Measurements from ENCODE around the gene RNF10. TPM values are rescaled to one million over a fixed set of nuclear protein-coding genes. Genes with fewer than 3 reads are reported as not detected.
A peak's percentile ranks its signal among the peaks of the same experiment; 100 is the strongest.

Gene RNF10
- polyA plus RNA-seq, 3 donors from 2014 or later: 60.3 to 154 (median 66.5) TPM

GRCh38 chr12:120534703-120535655, 823 bp downstream of the RNF10 start:
- Mint-ChIP-seq H3K4me3 (peak overlapping the region; percentile 86 to 97 (median 95)), H3K36me3 (peaks cover 0 to 3% (median 0%) of the 10 kb centered on the region in 3 donors), H3K27me3 (ENCODE audit: low read depth in 3 of 3) (peaks cover 6 to 11% (median 8%) of the 10 kb centered on the region in 3 donors)

GRCh38 chr12:120536064-120536791, 2.1 kb downstream of the RNF10 start:
- H3K9me3 Mint-ChIP-seq: no peaks in the 10 kb centered on the region
- peak overlapping the region; percentile 78 to 96 (median 92) for H3K27ac Mint-ChIP-seq
- H3K36me3 Mint-ChIP-seq: peaks cover 0 to 3% (median 0%) of the 10 kb centered on the region in 3 donors
- H3K4me3 Mint-ChIP-seq: peak overlapping the region; percentile 86 to 97 (median 95)
- DNase-seq: no peak
- peaks cover 6 to 11% (median 8%) of the 10 kb centered on the region in 3 donors for H3K27me3 Mint-ChIP-seq (ENCODE audit: low read depth in 3 of 3)
- H3K4me1 Mint-ChIP-seq: peaks cover 65 to 69% of the 10 kb centered on the region in 2 donors

More at GRCh38 chr12:120534703-120535655, 823 bp downstream of the RNF10 start:
- Mint-ChIP-seq H3K4me1 (peaks cover 58 to 59% of the 10 kb centered on the region in 2 donors), H3K9me3 (no peaks in the 10 kb centered on the region), H3K27ac (peak overlapping the region; percentile 82 to 96 (median 92))
- DNase-seq: peak; percentile 50 to 59 (median 53)

GRCh38 chr12:120537856-120538220, 3.7 kb downstream of the RNF10 start:
- H3K4me3 Mint-ChIP-seq: peak overlapping the region; percentile 37 to 95 (median 61)
- peaks cover 70 to 74% of the 10 kb centered on the region in 2 donors for H3K4me1 Mint-ChIP-seq
- peaks cover 0 to 3% (median 0%) of the 10 kb centered on the region in 3 donors for H3K36me3 Mint-ChIP-seq
- DNase-seq: no peak
- peak overlapping the region in 5 of 6 donors; percentile 29 to 87 (median 47) for H3K27ac Mint-ChIP-seq
- no peaks in the 10 kb centered on the region for H3K9me3 Mint-ChIP-seq
- H3K27me3 Mint-ChIP-seq (ENCODE audit: low read depth in 3 of 3): peaks cover 6 to 11% (median 8%) of the 10 kb centered on the region in 3 donors

GRCh38 chr12:120538281-120539156, 4.4 kb downstream of the RNF10 start:
- peaks cover 71 to 77% of the 10 kb centered on the region in 2 donors for H3K4me1 Mint-ChIP-seq
- peaks cover 0 to 3% (median 0%) of the 10 kb centered on the region in 3 donors for H3K36me3 Mint-ChIP-seq
- H3K9me3 Mint-ChIP-seq: no peaks in the 10 kb centered on the region
- H3K27me3 Mint-ChIP-seq (ENCODE audit: low read depth in 3 of 3): peaks cover 6 to 11% (median 8%) of the 10 kb centered on the region in 3 donors
- peak overlapping the region; percentile 37 to 95 (median 61) for H3K4me3 Mint-ChIP-seq
- H3K27ac Mint-ChIP-seq: peak overlapping the region; percentile 24 to 87 (median 62)
- DNase-seq: no peak

- peaks cover 4 to 7% (median 5%) of the 10 kb centered on the region in 3 donors for H3K27me3 Mint-ChIP-seq (ENCODE audit: low read depth in 3 of 3)
- H3K27ac Mint-ChIP-seq: peak overlapping the region; percentile 24 to 87 (median 54)
Observed at GRCh38 chr12:120539303-120539702, 5.1 kb downstream of the RNF10 start.

GRCh38 chr12:120540445-120540844, 6.3 kb downstream of the RNF10 start:
- Mint-ChIP-seq H3K4me3 (peak overlapping the region in 1 of 5 donors; percentile 25), H3K27me3 (ENCODE audit: low read depth in 3 of 3) (no peaks in the 10 kb centered on the region), H3K27ac (peak overlapping the region; percentile 13 to 70 (median 60)), H3K4me1 (peaks cover 68 to 77% of the 10 kb centered on the region in 2 donors), H3K36me3 (no peaks in the 10 kb centered on the region), H3K9me3 (no peaks in the 10 kb centered on the region)
- no peak for DNase-seq

More at GRCh38 chr12:120539303-120539702, 5.1 kb downstream of the RNF10 start:
- Mint-ChIP-seq H3K4me1 (peaks cover 69 to 76% of the 10 kb centered on the region in 2 donors), H3K36me3 (peaks cover 0 to 3% (median 0%) of the 10 kb centered on the region in 3 donors), H3K4me3 (peak overlapping the region; percentile 3 to 95 (median 39)), H3K9me3 (no peaks in the 10 kb centered on the region)
- DNase-seq: no peak

- Mint-ChIP-seq H3K9me3 (no peaks in the 10 kb centered on the region), H3K4me1 (peaks cover 54 to 66% of the 10 kb centered on the region in 2 donors), H3K27ac (no peak overlapping the region), H3K27me3 (ENCODE audit: low read depth in 3 of 3) (no peaks in the 10 kb centered on the region), H3K4me3 (no peak overlapping the region), H3K36me3 (peaks cover 0 to 5% (median 4%) of the 10 kb centered on the region in 3 donors)
- DNase-seq: no peak
Observed at GRCh38 chr12:120542166-120542565, 8.0 kb downstream of the RNF10 start.

- Mint-ChIP-seq H3K27ac (peak overlapping the region in 1 of 6 donors; percentile 29), H3K4me3 (no peak overlapping the region), H3K27me3 (ENCODE audit: low read depth in 3 of 3) (no peaks in the 10 kb centered on the region), H3K4me1 (peaks cover 29 to 40% of the 10 kb centered on the region in 2 donors), H3K9me3 (no peaks in the 10 kb centered on the region), H3K36me3 (peaks cover 0 to 5% (median 4%) of the 10 kb centered on the region in 3 donors)
- DNase-seq: no peak
Observed at GRCh38 chr12:120544691-120545090, 10.5 kb downstream of the RNF10 start.

- Mint-ChIP-seq H3K36me3 (peaks cover 0 to 5% (median 4%) of the 10 kb centered on the region in 3 donors), H3K9me3 (no peaks in the 10 kb centered on the region), H3K4me1 (peaks cover 19 to 27% of the 10 kb centered on the region in 2 donors), H3K4me3 (no peak overlapping the region), H3K27me3 (ENCODE audit: low read depth in 3 of 3) (no peaks in the 10 kb centered on the region), H3K27ac (no peak overlapping the region)
- DNase-seq: no peak
Observed at GRCh38 chr12:120546050-120546386, 11.9 kb downstream of the RNF10 start.

GRCh38 chr12:120554678-120555077, 20.5 kb downstream of the RNF10 start:
- peak overlapping the region in 2 of 6 donors; percentile 7 to 51 for H3K27ac Mint-ChIP-seq
- H3K36me3 Mint-ChIP-seq: peaks cover 5 to 20% (median 6%) of the 10 kb centered on the region in 3 donors
- peaks cover 6 to 13% of the 10 kb centered on the region in 2 donors for H3K4me1 Mint-ChIP-seq
- peaks cover 0 to 2% (median 2%) of the 10 kb centered on the region in 3 donors for H3K27me3 Mint-ChIP-seq (ENCODE audit: low read depth in 3 of 3)
- no peaks in the 10 kb centered on the region for H3K9me3 Mint-ChIP-seq
- no peak overlapping the region for H3K4me3 Mint-ChIP-seq
- DNase-seq: no peak

- peaks cover 2 to 16% of the 10 kb centered on the region in 2 donors for H3K4me1 Mint-ChIP-seq
- H3K9me3 Mint-ChIP-seq: no peaks in the 10 kb centered on the region
- H3K36me3 Mint-ChIP-seq: peaks cover 5 to 30% (median 11%) of the 10 kb centered on the region in 3 donors
- DNase-seq: no peak
- no peak overlapping the region for H3K4me3 Mint-ChIP-seq
- H3K27ac Mint-ChIP-seq: no peak overlapping the region
- H3K27me3 Mint-ChIP-seq (ENCODE audit: low read depth in 3 of 3): peaks cover 0 to 2% (median 2%) of the 10 kb centered on the region in 3 donors
Observed at GRCh38 chr12:120557589-120557988, 23.4 kb downstream of the RNF10 start.

- Mint-ChIP-seq H3K36me3 (peaks cover 17 to 52% (median 34%) of the 10 kb centered on the region in 3 donors), H3K9me3 (no peaks in the 10 kb centered on the region), H3K4me1 (peaks cover 0 to 6% of the 10 kb centered on the region in 2 donors), H3K27me3 (ENCODE audit: low read depth in 3 of 3) (peaks cover 0 to 2% (median 1%) of the 10 kb centered on the region in 3 donors), H3K27ac (peak overlapping the region in 1 of 6 donors; percentile 11), H3K4me3 (no peak overlapping the region)
- DNase-seq: no peak
Observed at GRCh38 chr12:120562906-120563305, 28.8 kb downstream of the RNF10 start.

Data from immature natural killer cell (primary cell).